ENCODE data around the gene KCNT2.

The KCNT2 gene

GRCh38 chr1:196440711-196441110 is 167.5 kb downstream of the KCNT2 start:
- Histone ChIP-seq H3K4me2 (ENCODE audit: low read depth, low read length) (no peak overlapping the region), H3K9me3 (replicated peaks; ENCODE audit: insufficient read depth, low read length) (no peaks in the 10 kb centered on the region), H3K4me1 (ENCODE audit: low read length) (no peaks in the 10 kb centered on the region), H3F3A (ENCODE audit: insufficient read depth, low read length) (no peaks in the 10 kb centered on the region), H3K4me3 (ENCODE audit: low read length) (no peak overlapping the region), H3K9ac (ENCODE audit: low read length) (no peak overlapping the region), H3K27me3 (replicated peaks; ENCODE audit: insufficient read depth, low read length) (no peaks in the 10 kb centered on the region), H3K9me2 (replicated peaks; ENCODE audit: insufficient read depth, low read length) (no peaks in the 10 kb centered on the region), H3K36me3 (replicated peaks; ENCODE audit: insufficient read depth, low read length) (no peaks in the 10 kb centered on the region), H3K27ac (ENCODE audit: low read length) (no peak overlapping the region), H2AFZ (ENCODE audit: low read length) (no peak overlapping the region), H3K79me2 (ENCODE audit: low read length) (no peaks in the 10 kb centered on the region), H4K20me1 (ENCODE audit: insufficient read depth, low read length) (no peaks in the 10 kb centered on the region)
- TF ChIP-seq EZH2phosphoT487 (IDR thresholded peaks at IDR 0.05; ENCODE audit: low read length) (no peak), EZH2 (optimal IDR thresholded peaks at IDR 0.05; ENCODE audit: low read depth, low read length) (no peak)
- TF ChIP-seq, protein P1, sequence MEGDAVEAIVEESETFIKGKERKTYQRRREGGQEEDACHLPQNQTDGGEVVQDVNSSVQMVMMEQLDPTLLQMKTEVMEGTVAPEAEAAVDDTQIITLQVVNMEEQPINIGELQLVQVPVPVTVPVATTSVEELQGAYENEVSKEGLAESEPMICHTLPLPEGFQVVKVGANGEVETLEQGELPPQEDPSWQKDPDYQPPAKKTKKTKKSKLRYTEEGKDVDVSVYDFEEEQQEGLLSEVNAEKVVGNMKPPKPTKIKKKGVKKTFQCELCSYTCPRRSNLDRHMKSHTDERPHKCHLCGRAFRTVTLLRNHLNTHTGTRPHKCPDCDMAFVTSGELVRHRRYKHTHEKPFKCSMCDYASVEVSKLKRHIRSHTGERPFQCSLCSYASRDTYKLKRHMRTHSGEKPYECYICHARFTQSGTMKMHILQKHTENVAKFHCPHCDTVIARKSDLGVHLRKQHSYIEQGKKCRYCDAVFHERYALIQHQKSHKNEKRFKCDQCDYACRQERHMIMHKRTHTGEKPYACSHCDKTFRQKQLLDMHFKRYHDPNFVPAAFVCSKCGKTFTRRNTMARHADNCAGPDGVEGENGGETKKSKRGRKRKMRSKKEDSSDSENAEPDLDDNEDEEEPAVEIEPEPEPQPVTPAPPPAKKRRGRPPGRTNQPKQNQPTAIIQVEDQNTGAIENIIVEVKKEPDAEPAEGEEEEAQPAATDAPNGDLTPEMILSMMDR (IDR thresholded peaks at IDR 0.05; ENCODE audit: low read length) = no peak
- DNase-seq = no peak

DNA sequence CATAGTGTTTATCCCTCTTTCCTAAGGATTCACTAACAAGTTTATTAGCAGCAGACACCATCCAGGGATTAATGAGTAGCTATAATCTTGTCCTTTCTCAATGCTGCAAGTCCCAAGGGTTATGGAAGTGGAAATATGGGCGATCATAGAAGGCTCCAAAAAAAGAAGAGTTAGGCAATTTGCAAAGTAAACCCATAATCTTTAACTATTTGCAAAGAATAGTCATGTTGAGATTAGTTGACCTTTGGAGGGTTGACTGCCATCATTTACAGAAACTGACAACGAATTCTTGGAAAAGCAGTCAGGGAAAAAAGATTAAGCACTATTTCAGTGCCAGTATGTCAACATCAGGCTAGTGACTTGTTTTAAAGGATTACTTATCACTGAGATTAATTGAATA is 169.9 kb downstream of the KCNT2 start:
- H3K79me2 ChIP-seq (ENCODE audit: low read length) = no peaks in the 10 kb centered on the region
- no peaks in the 10 kb centered on the region for H3K27me3 ChIP-seq (replicated peaks; ENCODE audit: insufficient read depth, low read length)
- no peaks in the 10 kb centered on the region for H3K9me2 ChIP-seq (replicated peaks; ENCODE audit: insufficient read depth, low read length)
- TF ChIP-seq, protein P1 (IDR thresholded peaks at IDR 0.05; ENCODE audit: low read length) = no peak
- no peak for TF ChIP-seq EZH2 (optimal IDR thresholded peaks at IDR 0.05; ENCODE audit: low read depth, low read length)
- no peak for TF ChIP-seq EZH2phosphoT487 (IDR thresholded peaks at IDR 0.05; ENCODE audit: low read length)
- H2AFZ ChIP-seq (ENCODE audit: low read length) = no peak overlapping the region
- H3K36me3 ChIP-seq (replicated peaks; ENCODE audit: insufficient read depth, low read length) = no peaks in the 10 kb centered on the region
- DNase-seq = no peak
- H4K20me1 ChIP-seq (ENCODE audit: insufficient read depth, low read length) = no peaks in the 10 kb centered on the region
- no peak overlapping the region for H3K4me2 ChIP-seq (ENCODE audit: low read depth, low read length)
- H3K27ac ChIP-seq (ENCODE audit: low read length) = no peak overlapping the region
- H3K9ac ChIP-seq (ENCODE audit: low read length) = no peak overlapping the region
- H3K4me3 ChIP-seq (ENCODE audit: low read length) = no peak overlapping the region
- no peaks in the 10 kb centered on the region for H3F3A ChIP-seq (ENCODE audit: insufficient read depth, low read length)
- no peaks in the 10 kb centered on the region for H3K4me1 ChIP-seq (ENCODE audit: low read length)
- no peaks in the 10 kb centered on the region for H3K9me3 ChIP-seq (replicated peaks; ENCODE audit: insufficient read depth, low read length)

- H2AFZ ChIP-seq (ENCODE audit: low read length) = no peak overlapping the region
- H3K4me2 ChIP-seq (ENCODE audit: low read depth, low read length) = no peak overlapping the region
- H3K27me3 ChIP-seq (replicated peaks; ENCODE audit: insufficient read depth, low read length) = no peaks in the 10 kb centered on the region
- H3K36me3 ChIP-seq (replicated peaks; ENCODE audit: insufficient read depth, low read length) = no peaks in the 10 kb centered on the region
- no peaks in the 10 kb centered on the region for H4K20me1 ChIP-seq (ENCODE audit: insufficient read depth, low read length)
- H3K79me2 ChIP-seq (ENCODE audit: low read length) = no peaks in the 10 kb centered on the region
- H3K9me3 ChIP-seq (replicated peaks; ENCODE audit: insufficient read depth, low read length) = no peaks in the 10 kb centered on the region
- no peak overlapping the region for H3K4me3 ChIP-seq (ENCODE audit: low read length)
- TF ChIP-seq EZH2 (optimal IDR thresholded peaks at IDR 0.05; ENCODE audit: low read depth, low read length) (no peak), EZH2phosphoT487 (IDR thresholded peaks at IDR 0.05; ENCODE audit: low read length) (no peak)
- TF ChIP-seq, protein P1 (IDR thresholded peaks at IDR 0.05; ENCODE audit: low read length) = no peak
- H3K9ac ChIP-seq (ENCODE audit: low read length) = no peak overlapping the region
- no peak overlapping the region for H3K27ac ChIP-seq (ENCODE audit: low read length)
- H3K4me1 ChIP-seq (ENCODE audit: low read length) = no peaks in the 10 kb centered on the region
- H3K9me2 ChIP-seq (replicated peaks; ENCODE audit: insufficient read depth, low read length) = no peaks in the 10 kb centered on the region
- H3F3A ChIP-seq (ENCODE audit: insufficient read depth, low read length) = no peaks in the 10 kb centered on the region
- DNase-seq = no peak
These were observed 170.6 kb downstream of the KCNT2 start for GRCh38 chr1:196437671-196438070.
